IPS-NIHi11 (cell line): ENCODE results near the gene GNB3.
A peak's percentile ranks its signal among the peaks of the same experiment; 100 is the strongest.

Source experiments
- DNase-seq: peaks from one replicate; pipeline ENCODE4 v3.0.0; 2012; ENCODE audit warnings: mixed read lengths, low spot score

The GNB3 gene

GRCh38 chr12:6837370-6838060, 3.2 kb upstream of the GNB3 start:
- no peak for DNase-seq

- no peak for DNase-seq
These were observed 1.9 kb upstream of the GNB3 start for GRCh38 chr12:6838854-6839253.

GRCh38 chr12:6839482-6840201, 1.1 kb upstream of the GNB3 start:
- DNase-seq: peak; percentile 63

GRCh38 chr12:6840330-6840729, 395 bp upstream of the GNB3 start:
- no peak for DNase-seq

- no peak for DNase-seq
These were observed 1.4 kb downstream of the GNB3 start for GRCh38 chr12:6842075-6842474.

- peak; percentile 59 for DNase-seq
These were observed 2.6 kb downstream of the GNB3 start for GRCh38 chr12:6843118-6843902.

- DNase-seq: no peak
These were observed 4.7 kb downstream of the GNB3 start for GRCh38 chr12:6845395-6845794.

GRCh38 chr12:6846316-6846869, 5.7 kb downstream of the GNB3 start:
- DNase-seq: no peak

- no peak for DNase-seq
These were observed 7.0 kb downstream of the GNB3 start for GRCh38 chr12:6847676-6848075.

GRCh38 chr12:6849427-6849826, 8.7 kb downstream of the GNB3 start:
- no peak for DNase-seq

- DNase-seq: no peak
These were observed 9.3 kb downstream of the GNB3 start for GRCh38 chr12:6849976-6850560.

- no peak for DNase-seq
These were observed 10.0 kb downstream of the GNB3 start for GRCh38 chr12:6850796-6851152.

- DNase-seq: peak; percentile 99
These were observed 10.6 kb downstream of the GNB3 start, which contains the start of gene CDCA3 for GRCh38 chr12:6851153-6851920. TSS of gene CDCA3 (minus strand) at chr12:6851286. CDS start at chr12:6850952, 334 bp downstream.

- DNase-seq: peak; percentile 94
These were observed 11.4 kb downstream of the GNB3 start, which contains the start of gene USP5 for GRCh38 chr12:6851921-6852650. TSS of gene USP5 (plus strand) at chr12:6852150. CDS start at chr12:6852180, 30 bp downstream.

- peak; percentile 70 for DNase-seq
These were observed 12.1 kb downstream of the GNB3 start for GRCh38 chr12:6852651-6853354.

- no peak for DNase-seq
These were observed 12.9 kb downstream of the GNB3 start for GRCh38 chr12:6853626-6854025.

- DNase-seq: no peak
These were observed 13.3 kb downstream of the GNB3 start for GRCh38 chr12:6854036-6854435.

GRCh38 chr12:6855322-6855721, 14.6 kb downstream of the GNB3 start:
- no peak for DNase-seq

GRCh38 chr12:6858799-6859198, 18.1 kb downstream of the GNB3 start:
- no peak for DNase-seq

GRCh38 chr12:6860116-6860515, 19.4 kb downstream of the GNB3 start:
- no peak for DNase-seq
